Measurements from ENCODE around the gene RBM39.

The RBM39 gene

DNA sequence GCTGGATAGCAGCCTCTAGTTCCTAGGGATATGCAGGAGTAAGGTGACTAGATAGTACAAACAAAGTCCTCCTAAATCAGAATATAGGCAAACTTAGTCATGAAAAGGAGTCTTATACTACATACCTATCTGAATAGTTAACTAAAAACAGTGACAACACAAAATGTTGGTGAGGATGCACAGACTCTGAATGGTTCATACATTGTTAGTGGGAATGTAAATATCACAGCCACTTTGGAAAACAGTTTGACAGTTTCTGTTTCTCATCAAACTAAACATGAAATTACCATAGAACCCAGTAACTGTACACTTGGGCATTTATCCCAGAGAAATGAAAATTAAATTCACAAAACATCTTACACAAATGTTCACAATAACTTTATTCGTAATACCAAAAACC is 60.1 kb downstream of the RBM39 start:
- no peak for TF ChIP-seq CTCF (conservative IDR thresholded peaks at IDR 0.05; ENCODE audit: control insufficient read depth, insufficient read depth, low read depth, low read length)
- H3K4me3 ChIP-seq (ENCODE audit: control insufficient read depth, low read depth, low read length): no peak overlapping the region
- DNase-seq (ENCODE audit: low read depth): no peak

- no peak overlapping the region for H3K4me3 ChIP-seq (ENCODE audit: control insufficient read depth, low read depth, low read length)
- TF ChIP-seq CTCF (conservative IDR thresholded peaks at IDR 0.05; ENCODE audit: control insufficient read depth, insufficient read depth, low read depth, low read length): no peak
- DNase-seq (ENCODE audit: low read depth): no peak
Measured at GRCh38 chr20:35680452-35681183, 61.4 kb downstream of the RBM39 start.

DNA sequence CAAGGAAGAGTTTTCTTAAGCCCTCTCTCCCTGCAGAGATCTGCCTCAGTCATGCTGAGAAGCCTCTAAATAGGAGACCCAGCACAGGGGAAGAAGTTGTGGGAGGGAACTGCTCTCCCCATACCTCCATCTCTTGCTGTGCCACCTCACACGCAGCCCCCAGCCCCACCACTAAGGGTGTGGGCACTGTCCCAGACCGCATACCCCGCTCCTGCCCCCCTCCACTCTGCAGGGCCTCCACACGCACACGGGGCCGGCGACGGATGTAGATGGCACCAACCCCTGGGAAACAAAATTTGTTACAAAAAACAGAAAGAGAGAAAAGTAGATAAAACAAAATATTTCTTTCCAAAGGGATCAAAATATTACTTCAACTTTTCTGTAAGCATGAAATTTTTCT is 67.1 kb downstream of the RBM39 start:
- no peak for DNase-seq (ENCODE audit: low read depth)
- TF ChIP-seq CTCF (conservative IDR thresholded peaks at IDR 0.05; ENCODE audit: control insufficient read depth, insufficient read depth, low read depth, low read length): no peak
- no peak overlapping the region for H3K4me3 ChIP-seq (ENCODE audit: control insufficient read depth, low read depth, low read length)

DNA sequence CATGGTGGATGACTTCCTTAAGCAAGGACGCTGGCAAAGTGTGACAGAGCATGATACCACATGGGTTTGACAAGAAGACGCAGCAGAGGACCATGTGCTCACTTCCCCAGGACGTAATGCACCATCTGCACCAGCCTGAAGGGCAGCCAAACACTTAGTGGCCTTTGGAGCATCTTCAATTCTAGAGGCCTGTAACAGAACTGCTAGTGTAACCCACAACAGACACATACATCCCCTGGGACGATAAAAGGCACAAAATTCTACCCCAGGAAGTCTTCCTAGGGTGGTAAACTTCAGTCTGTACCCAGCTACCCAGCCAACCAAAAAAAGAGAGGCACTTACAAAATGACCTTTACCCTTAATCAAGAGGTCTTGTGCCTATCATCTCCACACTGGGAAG is 68.2 kb downstream of the RBM39 start:
- no peak for TF ChIP-seq CTCF (conservative IDR thresholded peaks at IDR 0.05; ENCODE audit: control insufficient read depth, insufficient read depth, low read depth, low read length)
- DNase-seq (ENCODE audit: low read depth): no peak
- no peak overlapping the region for H3K4me3 ChIP-seq (ENCODE audit: control insufficient read depth, low read depth, low read length)

GRCh38 chr20:35669681-35670080 is 72.4 kb downstream of the RBM39 start:
- TF ChIP-seq CTCF (conservative IDR thresholded peaks at IDR 0.05; ENCODE audit: control insufficient read depth, insufficient read depth, low read depth, low read length): no peak
- no peak for DNase-seq (ENCODE audit: low read depth)

GRCh38 chr20:35669221-35669620 is 72.8 kb downstream of the RBM39 start:
- H3K4me3 ChIP-seq (ENCODE audit: control insufficient read depth, low read depth, low read length): no peak overlapping the region
- no peak for DNase-seq (ENCODE audit: low read depth)
- TF ChIP-seq CTCF (conservative IDR thresholded peaks at IDR 0.05; ENCODE audit: control insufficient read depth, insufficient read depth, low read depth, low read length): no peak

More at GRCh38 chr20:35669681-35670080, 72.4 kb downstream of the RBM39 start:
- no peak overlapping the region for H3K4me3 ChIP-seq (ENCODE audit: control insufficient read depth, low read depth, low read length)

- TF ChIP-seq CTCF (conservative IDR thresholded peaks at IDR 0.05; ENCODE audit: control insufficient read depth, insufficient read depth, low read depth, low read length): no peak
- no peak for DNase-seq (ENCODE audit: low read depth)
- no peak overlapping the region for H3K4me3 ChIP-seq (ENCODE audit: control insufficient read depth, low read depth, low read length)
Measured at GRCh38 chr20:35665949-35666288, 76.1 kb downstream of the RBM39 start.

Measured in fibroblast of mammary gland (primary cell).